Measurements from ENCODE around the gene KRT26. TPM values are rescaled to one million over a fixed set of nuclear protein-coding genes. Genes with fewer than 3 reads are reported as not detected.
"Not testable (repeated sequence)": the region's sequence is repeated elsewhere in the genome, so short reads cannot be mapped to it uniquely, and the experiment has no call there.

The KRT26 gene, protein sequence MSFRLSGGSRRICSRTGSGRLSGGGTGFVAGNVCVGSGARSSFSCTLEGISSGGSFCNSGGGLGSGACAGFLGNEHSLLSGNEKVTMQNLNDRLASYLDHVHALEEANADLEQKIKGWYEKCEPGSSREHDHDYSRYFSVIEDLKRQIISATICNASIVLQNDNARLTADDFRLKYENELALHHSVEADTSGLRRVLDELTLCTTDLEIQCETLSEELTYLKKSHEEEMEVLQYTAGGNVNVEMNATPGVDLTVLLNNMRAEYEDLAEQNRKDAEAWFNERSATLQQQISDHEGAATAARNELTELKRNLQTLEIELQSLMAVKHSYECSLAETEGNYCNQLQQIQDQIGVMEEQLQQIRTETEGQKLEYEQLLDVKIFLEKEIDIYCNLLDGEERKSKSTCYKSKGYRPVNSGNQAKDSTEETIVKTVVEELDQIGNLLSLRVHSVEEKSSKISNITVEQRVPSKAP
- not detected for polyA plus RNA-seq

GRCh38 chr17:40772101-40772500 is at the start of gene KRT26:
Gene KRT26, minus strand, starts transcription at chr17:40772201. Its CDS starts 88 bp downstream, at chr17:40772113.
- no peak within 1 kb of the TSS for H3K27ac ChIP-seq (ENCODE audit: low read depth, low read length)
- WGBS, 3 donors: 91 to 98% (median 91%) methylated on average over 3 of the region's 3 CpGs

DNA sequence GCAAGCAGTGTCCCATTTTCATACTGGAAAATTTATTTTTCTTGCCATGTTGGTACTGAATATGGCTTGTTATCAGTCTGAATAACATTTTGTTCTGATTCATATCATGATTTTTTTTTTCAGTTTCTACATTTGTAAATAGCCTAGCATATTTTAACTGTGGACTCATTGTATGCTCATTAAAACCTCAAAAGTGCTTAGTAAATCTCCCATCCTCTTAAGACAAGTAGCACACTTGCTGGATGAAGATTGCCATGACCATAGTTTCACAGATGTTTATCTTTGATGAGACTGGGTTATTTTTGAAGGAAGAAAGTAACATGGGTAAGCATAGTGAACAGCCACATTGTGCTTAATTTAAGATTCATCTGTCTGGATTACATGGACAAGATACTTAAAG is 49.5 kb upstream of the KRT26 start:
- no peak overlapping the region for H3K27ac ChIP-seq (ENCODE audit: low read depth, low read length)

DNA sequence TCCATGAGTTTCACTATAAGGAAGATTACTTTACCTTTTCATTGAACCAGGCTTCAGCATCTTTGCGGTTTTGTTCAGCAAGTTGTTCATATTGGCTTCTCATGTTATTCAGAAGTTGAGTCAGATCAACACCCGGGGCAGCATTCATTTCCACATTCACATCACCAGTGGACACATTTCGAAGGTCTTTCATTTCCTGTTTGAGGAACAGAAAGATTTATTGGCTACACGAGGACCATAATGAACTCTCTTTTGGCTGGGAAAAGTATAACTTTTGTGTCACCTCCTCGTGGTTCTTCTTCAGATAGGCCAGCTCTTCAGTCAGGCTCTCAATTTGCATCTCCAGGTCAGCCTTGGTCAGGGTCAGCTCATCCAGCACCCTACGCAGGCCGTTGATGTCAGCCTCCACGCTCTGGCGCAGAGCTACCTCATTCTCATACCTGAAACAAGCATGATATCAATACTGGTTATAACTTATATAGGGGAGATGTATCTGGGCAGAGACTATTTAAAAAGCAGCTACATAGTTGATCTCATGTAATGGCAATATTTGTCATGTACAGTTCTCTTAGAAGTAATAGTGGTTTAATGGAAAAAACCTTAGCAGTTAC is 48.3 kb upstream of the KRT26 start:
- H3K27ac ChIP-seq (ENCODE audit: low read depth, low read length): no peak overlapping the region
- 79 to 88% (median 87%) methylated on average over 9 of the region's 9 CpGs for WGBS, 3 donors

- 31 to 56% (median 47%) methylated on average over 9 of the region's 9 CpGs for WGBS, 3 donors
- peak overlapping the region; percentile 68 for H3K27ac ChIP-seq (ENCODE audit: low read depth, low read length)
These were observed 47.6 kb upstream of the KRT26 start for GRCh38 chr17:40819528-40820125.

- WGBS, 3 donors: 1 to 2% (median 1%) methylated on average over 63 to 73 of the region's 73 CpGs
These were observed 46.9 kb upstream of the KRT26 start for GRCh38 chr17:40818733-40819527.

GRCh38 chr17:40818343-40818732 is 46.3 kb upstream of the KRT26 start:
- WGBS, 3 donors: 14 to 22% (median 17%) methylated on average over 7 of the region's 7 CpGs
- H3K27ac ChIP-seq (ENCODE audit: low read depth, low read length): peak overlapping the region; percentile 77

More at GRCh38 chr17:40818733-40819527, 46.9 kb upstream of the KRT26 start:
- peak overlapping the region; percentile 77 for H3K27ac ChIP-seq (ENCODE audit: low read depth, low read length)

- WGBS, 3 donors: 94 to 98% (median 96%) methylated on average over 4 of the region's 4 CpGs
These were observed 45.2 kb upstream of the KRT26 start for GRCh38 chr17:40817103-40817682.

DNA sequence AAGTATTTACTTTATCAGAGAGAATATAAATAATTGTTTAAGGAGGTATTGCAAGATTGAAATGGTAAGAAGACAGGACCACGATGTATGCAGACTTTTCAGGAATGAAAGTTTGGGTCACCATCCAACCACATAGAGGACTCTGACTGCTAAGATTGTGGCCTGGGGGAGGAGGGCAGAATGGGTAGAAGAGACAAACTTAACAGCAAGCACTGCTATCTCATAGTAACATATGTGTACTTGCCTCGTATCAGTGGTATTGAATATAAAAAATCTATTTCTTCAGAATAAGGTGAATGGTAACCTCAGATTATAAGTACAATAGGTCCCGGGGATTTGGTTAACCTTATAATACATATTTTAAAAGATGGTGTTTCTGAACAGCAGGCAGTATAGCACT is 44.6 kb upstream of the KRT26 start:
- H3K27ac ChIP-seq (ENCODE audit: low read depth, low read length): no peak overlapping the region
- 88 to 94% (median 93%) methylated on average over 3 of the region's 3 CpGs for whole genome bisulfite sequencing, 3 donors

More at GRCh38 chr17:40817103-40817682, 45.2 kb upstream of the KRT26 start:
- H3K27ac ChIP-seq (ENCODE audit: low read depth, low read length): no peak overlapping the region

- WGBS, 3 donors: 92 to 100% (median 94%) methylated on average over 1 of the region's 1 CpG
- H3K27ac ChIP-seq (ENCODE audit: low read depth, low read length): no peak overlapping the region
These were observed 43.4 kb upstream of the KRT26 start for GRCh38 chr17:40815381-40815780.

GRCh38 chr17:40814657-40815056 is 42.7 kb upstream of the KRT26 start:
- H3K27ac ChIP-seq (ENCODE audit: low read depth, low read length): not testable (repeated sequence)
- 79 to 87% (median 86%) methylated on average over 3 of the region's 3 CpGs for WGBS, 3 donors

DNA sequence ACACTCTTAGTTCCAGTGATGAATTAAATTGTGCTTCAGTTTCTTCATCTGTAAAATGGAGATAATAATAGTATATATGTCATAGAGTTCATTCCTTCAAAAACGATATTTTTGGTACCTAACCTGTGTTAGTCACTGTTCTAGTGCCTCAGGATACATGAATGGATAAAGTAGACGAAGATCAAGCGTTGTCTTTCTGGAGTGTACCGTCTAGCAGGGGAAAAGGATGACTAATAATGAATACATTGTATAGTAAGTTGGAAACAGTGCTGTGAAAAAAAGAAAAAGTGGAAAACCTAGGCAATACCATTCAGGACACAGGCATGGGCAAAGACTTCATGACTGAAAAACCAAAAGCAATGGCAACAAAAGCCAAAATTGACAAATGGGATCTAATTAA is 41.8 kb upstream of the KRT26 start:
- no peak overlapping the region for H3K27ac ChIP-seq (ENCODE audit: low read depth, low read length)
- 59 to 73% (median 72%) methylated on average over 4 of the region's 4 CpGs for WGBS, 3 donors

DNA sequence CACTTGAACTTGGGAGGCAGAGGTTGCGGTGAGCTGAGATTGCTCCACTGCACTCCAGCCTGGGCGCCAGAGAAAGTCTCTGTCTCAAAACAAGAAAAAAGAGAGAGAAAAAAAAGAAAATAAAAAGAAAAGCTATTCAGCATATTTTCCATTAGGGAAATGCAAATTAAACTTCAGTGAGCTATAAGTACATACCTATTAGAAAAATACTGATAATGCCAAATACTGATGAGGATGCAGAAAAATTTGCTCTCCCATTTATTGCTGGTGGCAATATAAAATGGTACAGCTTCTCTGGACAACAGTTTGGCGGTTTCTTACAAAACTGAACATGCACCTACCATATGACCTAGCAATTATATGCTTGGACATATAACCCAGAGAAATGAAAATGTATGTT is 40.6 kb upstream of the KRT26 start:
- no peak overlapping the region for H3K27ac ChIP-seq (ENCODE audit: low read depth, low read length)
- WGBS, 3 donors: 68 to 84% (median 83%) methylated on average over 3 of the region's 3 CpGs

DNA sequence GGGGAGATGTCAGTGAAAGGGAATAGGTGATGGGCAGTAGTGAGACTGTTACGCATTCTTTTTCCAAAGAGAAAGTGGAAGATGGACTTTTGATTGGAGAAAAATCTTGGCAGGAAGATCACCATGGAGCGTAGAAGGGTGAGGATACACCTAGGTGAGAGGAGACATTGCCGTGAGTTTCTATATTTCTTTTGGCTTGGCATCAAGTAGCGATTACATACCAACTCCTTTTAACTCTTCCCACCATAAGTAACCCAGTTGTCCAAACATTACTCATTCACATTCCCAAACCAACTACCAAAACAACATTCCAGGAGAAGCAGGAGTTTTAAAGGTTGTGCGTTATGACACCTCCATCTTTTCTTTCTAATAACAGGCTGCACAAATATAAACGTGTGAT is 38.5 kb upstream of the KRT26 start:
- no peak overlapping the region for H3K27ac ChIP-seq (ENCODE audit: low read depth, low read length)
- 54 to 73% (median 73%) methylated on average over 6 of the region's 6 CpGs for WGBS, 3 donors

DNA sequence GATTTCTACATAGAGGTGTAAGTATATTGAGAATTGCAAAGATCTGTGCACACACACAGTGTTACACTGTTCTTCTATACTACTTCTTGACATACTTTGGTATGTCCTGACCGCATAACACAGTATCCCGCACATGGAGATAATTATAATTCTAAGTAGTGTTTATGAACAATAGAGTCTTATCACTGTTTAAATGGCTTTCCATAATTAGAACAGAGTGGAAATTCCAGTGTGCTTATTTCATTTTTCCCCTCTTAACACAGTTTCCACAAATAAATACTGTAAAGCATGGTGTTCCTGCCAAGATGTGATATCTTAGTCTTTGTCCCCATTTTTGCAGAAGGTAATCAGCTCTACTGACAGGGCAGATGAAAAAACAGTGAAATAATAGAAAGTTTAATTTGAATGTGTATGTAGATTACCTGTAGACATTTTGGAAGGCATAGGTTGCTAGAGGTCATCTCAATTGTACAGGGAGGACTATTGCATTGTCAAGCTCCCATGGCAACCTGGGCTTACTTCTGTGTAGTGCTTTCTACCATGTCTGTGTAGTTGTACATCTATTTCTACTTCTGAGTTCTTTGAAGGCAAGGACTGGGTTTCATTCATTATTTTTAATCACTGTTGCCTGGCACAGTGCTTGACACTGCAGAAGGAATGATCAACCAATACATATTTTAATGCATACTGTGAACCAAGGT is 37.9 kb upstream of the KRT26 start:
- no peak overlapping the region for H3K27ac ChIP-seq (ENCODE audit: low read depth, low read length)
- WGBS, 3 donors: 43 to 61% (median 58%) methylated on average over 2 of the region's 2 CpGs

GRCh38 chr17:40806131-40806530 is 34.1 kb upstream of the KRT26 start:
- no peak overlapping the region for H3K27ac ChIP-seq (ENCODE audit: low read depth, low read length)
- 75 to 85% (median 83%) methylated on average over 3 of the region's 3 CpGs for WGBS, 3 donors

GRCh38 chr17:40803617-40804082 is 31.6 kb upstream of the KRT26 start:
- H3K27ac ChIP-seq (ENCODE audit: low read depth, low read length): no peak overlapping the region
- 6 to 15% (median 13%) methylated on average over 13 of the region's 13 CpGs for WGBS, 3 donors

DNA sequence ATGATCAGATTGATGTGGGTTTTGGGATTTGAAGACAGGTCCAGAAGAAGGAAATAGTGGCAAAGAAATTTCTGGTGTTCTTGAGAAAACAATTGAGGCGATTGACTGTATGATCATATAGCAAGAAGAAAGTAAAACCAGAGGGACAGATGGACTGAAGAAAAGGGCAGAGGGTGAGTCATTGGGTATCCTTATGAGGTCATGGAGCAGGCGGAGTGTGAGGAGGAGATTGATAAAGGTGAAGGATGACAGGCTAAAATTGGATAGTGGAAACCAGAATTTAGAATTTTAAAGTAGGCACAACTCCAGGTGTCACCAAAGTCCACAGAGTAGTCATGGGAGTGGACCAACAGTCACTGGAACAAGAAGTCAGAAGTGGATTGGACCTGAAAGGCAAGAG is 29.2 kb upstream of the KRT26 start:
- H3K27ac ChIP-seq (ENCODE audit: low read depth, low read length): no peak overlapping the region

GRCh38 chr17:40800381-40800780 is 28.4 kb upstream of the KRT26 start:
- 71 to 78% (median 72%) methylated on average over 1 of the region's 1 CpG for WGBS, 3 donors
- H3K27ac ChIP-seq (ENCODE audit: low read depth, low read length): no peak overlapping the region

More for the DNA sequence above, 29.2 kb upstream of the KRT26 start:
- 62 to 82% (median 76%) methylated on average over 2 of the region's 2 CpGs for WGBS, 3 donors

Data from adipose tissue (tissue), 3 donors.